IMR-90 (cell line): ENCODE measurements around the gene ADGRG4. TPM values are rescaled to one million over a fixed set of nuclear protein-coding genes. Genes with fewer than 3 reads are reported as not detected.

ENCODE experiments used
- polyA plus RNA-seq, 3 experiments: library from polyadenylated mRNA; depleted of rRNA; stranded (reverse); fragments of >200 nt; gene quantifications; 2 replicates each; pipeline ENCODE4 v1.2.3, GENCODE V29; 2012; ENCODE audit warnings: low replicate concordance in 1 of 3
- total RNA-seq: library from RNA; depleted of rRNA; stranded (reverse); fragments of >200 nt; gene quantifications from 2 replicates; pipeline ENCODE4 v1.2.3, GENCODE V29; 2012; rRNA removed

ADGRG4 gene
- total and polyA plus RNA-seq, 2 of the 4 experiments (the other 2 are of a cell fraction) = under 0.01 TPM; not detected in 1

Other genes with a start within 250 kb of the ADGRG4 start
- 41.9 and 69.4 TPM in 2 replicates for gene FHL1, start 153.4 kb upstream of the ADGRG4 start, total RNA-seq
- 57.3 and 72.9 TPM in 2 replicates for gene FHL1, start 153.4 kb upstream of the ADGRG4 start, polyA plus RNA-seq (2012; rRNA removed)
- 21.7 and 23.8 TPM in 2 replicates for gene MAP7D3, start 49.6 kb upstream of the ADGRG4 start, total RNA-seq
- 9.7 and 10.0 TPM in 2 replicates for gene MAP7D3, start 49.6 kb upstream of the ADGRG4 start, polyA plus RNA-seq (2012; rRNA removed)
- gene BRS3, start 187.0 kb downstream of the ADGRG4 start, total RNA-seq = not detected in 2 replicates
- not detected in 2 replicates for gene BRS3, start 187.0 kb downstream of the ADGRG4 start, polyA plus RNA-seq (2012; rRNA removed)
- 19.0 and 27.8 TPM in 2 replicates for gene HTATSF1, start 196.6 kb downstream of the ADGRG4 start, total RNA-seq
- gene HTATSF1, start 196.6 kb downstream of the ADGRG4 start, polyA plus RNA-seq (2012; rRNA removed) = 4.9 and 6.8 TPM in 2 replicates
- not detected in 2 replicates for gene VGLL1, start 231.3 kb downstream of the ADGRG4 start, total RNA-seq
- gene VGLL1, start 231.3 kb downstream of the ADGRG4 start, polyA plus RNA-seq (2012; rRNA removed) = not detected in 2 replicates